H9 (cell line): Measurements from ENCODE around the gene TTC23. TPM values are rescaled to one million over a fixed set of nuclear protein-coding genes. Genes with fewer than 3 reads are reported as not detected.

Experiments used
- DNase-seq: peaks from one replicate; pipeline ENCODE4 v3.0.0-alpha.2; 2017
- H2AFZ ChIP-seq: one replicate; pipeline ENCODE4 v1.6.1; 2013; ENCODE audit warnings: mild to moderate bottlenecking, low read length, control low read depth, moderate library complexity
- H2AK5ac ChIP-seq: 2 replicates; pipeline ENCODE4 v1.6.1; 2013; ENCODE audit warnings: low read length, control low read depth, mixed read lengths; ENCODE audit not compliant: insufficient read length
- H2BK120ac ChIP-seq: one replicate; pipeline ENCODE4 v1.6.1; 2013; ENCODE audit warnings: low read depth, mild to moderate bottlenecking, low read length, control low read depth, inconsistent platforms; ENCODE audit not compliant: poor library complexity, severe bottlenecking
- H2BK12ac ChIP-seq: 2 replicates; pipeline ENCODE4 v1.6.1; 2013; ENCODE audit warnings: low read length, control low read depth, mixed read lengths, low read depth; ENCODE audit not compliant: insufficient read length
- H2BK15ac ChIP-seq: 2 replicates; pipeline ENCODE4 v1.6.1; 2013; ENCODE audit warnings: low read depth, low read length, control low read depth
- H2BK20ac ChIP-seq: one replicate; pipeline ENCODE4 v1.6.1; 2013; ENCODE audit warnings: low read depth, mild to moderate bottlenecking, low read length, control low read depth, inconsistent platforms; ENCODE audit not compliant: poor library complexity, severe bottlenecking
- H2BK5ac ChIP-seq: 2 replicates; pipeline ENCODE4 v1.6.1; 2013; ENCODE audit warnings: low read length, control low read depth, mixed read lengths; ENCODE audit not compliant: insufficient read length
- H3K14ac ChIP-seq: 2 replicates; pipeline ENCODE4 v1.6.1; 2013; ENCODE audit warnings: low read length, control low read depth; ENCODE audit not compliant: insufficient read depth
- H3K18ac ChIP-seq: 2 replicates; pipeline ENCODE4 v1.6.1; 2013; ENCODE audit warnings: low read depth, mild to moderate bottlenecking, mixed read lengths, low read length, control low read depth; ENCODE audit not compliant: insufficient read length
- H3K23ac ChIP-seq: 2 replicates; pipeline ENCODE4 v1.6.1; 2013; ENCODE audit warnings: low read length, control low read depth, mixed read lengths, low read depth; ENCODE audit not compliant: insufficient read length
- H3K23me2 ChIP-seq: 2 replicates; pipeline ENCODE4 v1.6.1; 2013; ENCODE audit warnings: low read depth, mild to moderate bottlenecking, mixed read lengths, low read length, control low read depth; ENCODE audit not compliant: insufficient read length, poor library complexity, severe bottlenecking
- H3K27ac ChIP-seq: 2 replicates; pipeline ENCODE4 v1.5.1; 2013; ENCODE audit warnings: low read length, control low read depth, mixed read lengths, low read depth; ENCODE audit not compliant: insufficient read length
- H3K27me3 ChIP-seq: 2 replicates; pipeline ENCODE4 v1.6.1; 2013; ENCODE audit warnings: low read length, control low read depth, inconsistent platforms; ENCODE audit not compliant: insufficient read depth
- H3K4ac ChIP-seq: 2 replicates; pipeline ENCODE4 v1.6.1; 2013; ENCODE audit warnings: low read depth, mild to moderate bottlenecking, control low read depth, inconsistent platforms, low read length, moderate library complexity
- H3K4me1 ChIP-seq: 2 replicates; pipeline ENCODE4 v1.6.1; 2013; ENCODE audit warnings: low read length, control low read depth, inconsistent platforms; ENCODE audit not compliant: insufficient read depth
- H3K4me2 ChIP-seq: 2 replicates; pipeline ENCODE4 v1.6.1; 2013; ENCODE audit warnings: low read length, control low read depth, mixed read lengths; ENCODE audit not compliant: insufficient read length, insufficient read depth
- H3K56ac ChIP-seq: 2 replicates; pipeline ENCODE4 v1.6.1; 2013; ENCODE audit warnings: low read depth, mild to moderate bottlenecking, mixed read lengths, low read length, control low read depth; ENCODE audit not compliant: insufficient read length
- H3K79me1 ChIP-seq: 2 replicates; pipeline ENCODE4 v1.6.1; 2013; ENCODE audit warnings: low read depth, mild to moderate bottlenecking, moderate library complexity, low read length, control low read depth, inconsistent platforms; ENCODE audit not compliant: insufficient read depth, poor library complexity, severe bottlenecking
- H3K79me2 ChIP-seq: 2 replicates; pipeline ENCODE4 v1.6.1; 2013; ENCODE audit warnings: low read length, control low read depth, inconsistent platforms; ENCODE audit not compliant: insufficient read depth
- H3K9ac ChIP-seq: 2 replicates; pipeline ENCODE4 v1.6.1; 2013; ENCODE audit warnings: low read length, control low read depth, mixed read lengths; ENCODE audit not compliant: insufficient read length; ENCODE audit errors: extremely low read depth
- H3K9me3 ChIP-seq: one replicate; pipeline ENCODE4 v1.6.1; 2013; ENCODE audit warnings: low read depth, low read length, inconsistent platforms; ENCODE audit not compliant: control insufficient read depth
- H3T11ph ChIP-seq: one replicate; pipeline ENCODE4 v1.6.1; 2013; ENCODE audit warnings: mild to moderate bottlenecking, low read length, control low read depth, inconsistent platforms
- H4K20me1 ChIP-seq: one replicate; pipeline ENCODE4 v1.6.1; 2013; ENCODE audit not compliant: control insufficient read depth, insufficient read length, insufficient read depth
- H4K5ac ChIP-seq: 2 replicates; pipeline ENCODE4 v1.6.1; 2013; ENCODE audit warnings: low read depth, mild to moderate bottlenecking, mixed read lengths, low read length, control low read depth; ENCODE audit not compliant: insufficient read length
- H4K8ac ChIP-seq: replicated peaks from 2 replicates; pipeline ENCODE4 v1.6.1; 2013; ENCODE audit warnings: low read length, control low read depth, mixed read lengths, low read depth; ENCODE audit not compliant: insufficient read length
- H4K91ac ChIP-seq: 2 replicates; pipeline ENCODE4 v1.6.1; 2013; ENCODE audit warnings: low read depth, mild to moderate bottlenecking, moderate library complexity, mixed read lengths, low read length, control low read depth; ENCODE audit not compliant: insufficient read length
- H3K27ac Mint-ChIP-seq, 3 experiments: 2 replicates in 2 of 3; 3 replicates in 1 of 3; pipeline ENCODE4 v1.8.0; 2020 to 2021; ENCODE audit warnings: mixed read lengths in 3 of 3, mild to moderate bottlenecking in 1 of 3, moderate library complexity in 1 of 3
- H3K27me3 Mint-ChIP-seq: 2 replicates; pipeline ENCODE4 v1.8.0; 2021; ENCODE audit warnings: low read depth, mild to moderate bottlenecking, moderate library complexity, mixed read lengths
- H3K36me3 Mint-ChIP-seq, 3 experiments: 2 replicates in 2 of 3; 3 replicates in 1 of 3; pipeline ENCODE4 v1.8.0; 2020 to 2021; ENCODE audit warnings: low read depth in 3 of 3, mixed read lengths in 3 of 3; ENCODE audit not compliant: insufficient read depth in 1 of 3
- H3K4me1 Mint-ChIP-seq, 2 experiments: 2 replicates each; pipeline ENCODE4 v1.8.0; 2020; ENCODE audit warnings: mixed read lengths in 2 of 2
- H3K4me3 Mint-ChIP-seq, 2 experiments: 2 replicates in 1 of 2; 3 replicates in 1 of 2; pipeline ENCODE4 v1.8.0; 2020 to 2021; ENCODE audit warnings: mild to moderate bottlenecking in 2 of 2, mixed read lengths in 2 of 2, moderate library complexity in 1 of 2
- H3K9me3 Mint-ChIP-seq, 2 experiments: 2 replicates in 1 of 2; 3 replicates in 1 of 2; pipeline ENCODE4 v1.8.0; 2020; ENCODE audit warnings: mild to moderate bottlenecking in 2 of 2, mixed read lengths in 2 of 2, moderate library complexity in 1 of 2
- CTCF ChIP-seq: fragments of 200-600 bp; sonication (generic); conservative IDR thresholded peaks from 3 replicates; pipeline ENCODE4 v1.8.0; 2021; ENCODE audit warnings: antibody characterized with exemption, mild to moderate bottlenecking
- total RNA-seq: library from RNA; stranded (reverse); gene quantifications from 2 replicates; pipeline ENCODE4 v1.2.1, GENCODE V29; 2021

Gene TTC23
- total RNA-seq, 1 experiment from 2014 or later, result 14.3 TPM

GRCh38 chr15:99187936-99188335, 61.4 kb downstream of the TTC23 start:
- Histone ChIP-seq H3K23me2 (no peaks in the 10 kb centered on the region), H4K20me1 (no peaks in the 10 kb centered on the region), H3K56ac (no peak overlapping the region), H3K79me2 (no peaks in the 10 kb centered on the region), H3K18ac (no peak overlapping the region), H4K5ac (no peak overlapping the region), H2BK20ac (no peak overlapping the region), H2BK12ac (no peak overlapping the region), H3K79me1 (no peaks in the 10 kb centered on the region), H3K23ac (no peak overlapping the region), H3K9ac (no peak overlapping the region), H2AFZ (no peak overlapping the region), H3K27ac (no peak overlapping the region), H2AK5ac (no peak overlapping the region), H3K14ac (no peak overlapping the region), H3K4me1 (no peaks in the 10 kb centered on the region), H3K4me2 (no peak overlapping the region), H2BK15ac (no peak overlapping the region), H3K27me3 (no peaks in the 10 kb centered on the region), H4K8ac (no peak overlapping the region), H3K4ac (no peak overlapping the region), H2BK120ac (no peak overlapping the region), H3T11ph (no peak overlapping the region), H4K91ac (no peak overlapping the region), H2BK5ac (no peak overlapping the region), H3K9me3 (no peaks in the 10 kb centered on the region)
- Mint-ChIP-seq H3K4me1 (peaks cover 5 to 6% of the 10 kb centered on the region in 2 experiments), H3K36me3 (peaks cover 28 to 38% (median 36%) of the 10 kb centered on the region in 3 experiments), H3K4me3 (no peak overlapping the region; a peak in 1 of 5 replicates), H3K27me3 (no peaks in the 10 kb centered on the region), H3K9me3 (peaks cover 14 to 19% of the 10 kb centered on the region in 2 experiments), H3K27ac (no peak overlapping the region)
- TF ChIP-seq CTCF, result no peak
- DNase-seq, result no peak
